GM12801 (cell line): ENCODE results near the gene OR2AT4.

Experiments
- CTCF ChIP-seq: IDR thresholded peaks from one replicate; pipeline ENCODE4 v1.5.1; 2011; ENCODE audit warnings: control low read depth; ENCODE audit not compliant: insufficient read length; ENCODE audit errors: extremely low read depth

The OR2AT4 gene

GRCh38 chr11:75140269-75141138 is 43.8 kb upstream of the OR2AT4 start:
- peak; percentile 77 for TF ChIP-seq CTCF

- TF ChIP-seq CTCF, result no peak
Measured at GRCh38 chr11:75135651-75136050, 39.0 kb upstream of the OR2AT4 start.

GRCh38 chr11:75135021-75135650 is 38.5 kb upstream of the OR2AT4 start:
- no peak for TF ChIP-seq CTCF

- TF ChIP-seq CTCF, result no peak
Measured at GRCh38 chr11:75133976-75134375, 37.3 kb upstream of the OR2AT4 start.

- no peak for TF ChIP-seq CTCF
Measured at GRCh38 chr11:75132080-75132479, 35.4 kb upstream of the OR2AT4 start.

- no peak for TF ChIP-seq CTCF
Measured at GRCh38 chr11:75126564-75126963, 29.9 kb upstream of the OR2AT4 start.

GRCh38 chr11:75118577-75118976 is 21.9 kb upstream of the OR2AT4 start:
- no peak for TF ChIP-seq CTCF
